ENCODE data around the gene ZBTB17. TPM values are rescaled to one million over a fixed set of nuclear protein-coding genes. Genes with fewer than 3 reads are reported as not detected.

ZBTB17 gene
- total RNA-seq, 1 experiment from 2014 or later: 50.3 TPM

GRCh38 chr1:16012590-16013219 lies 36.8 kb upstream of the ZBTB17 start:
- Histone ChIP-seq H3K27ac (ENCODE audit: low read depth, low read length, poor library complexity, severe bottlenecking) (peak overlapping the region; percentile 70), H3K4me3 (ENCODE audit: low read depth, low read length, poor library complexity, severe bottlenecking) (peak overlapping the region; percentile 41), H3K4me1 (ENCODE audit: insufficient read depth, low read length, poor library complexity, severe bottlenecking) (peaks cover 10% of the 10 kb centered on the region), H3K27me3 (replicated peaks; ENCODE audit: insufficient read depth, low read depth, low read length, poor library complexity) (no peaks in the 10 kb centered on the region), H3K9me3 (ENCODE audit: low read depth, low read length, poor library complexity, severe bottlenecking) (no peaks in the 10 kb centered on the region), H3K36me3 (ENCODE audit: insufficient read depth, low read length, poor library complexity, severe bottlenecking) (no peaks in the 10 kb centered on the region)
- peak; percentile 58 for DNase-seq (ENCODE audit: low spot score)
- TF ChIP-seq EZH2 (IDR thresholded peaks at IDR 0.05; ENCODE audit: borderline replicate concordance, low read depth, low read length, poor library complexity, severe bottlenecking) (no peak), CTCF (conservative IDR thresholded peaks at IDR 0.05; ENCODE audit: low read depth, low read length) (no peak)
- BruUV-seq (replicated peaks): no TSS peak
- intact Hi-C loops (cut with micrococcal nuclease; ENCODE audit: unreplicated experiment): no loop called here
- ChIA-PET CTCF (no interaction called here), POLR2A (ENCODE audit: low non-redundant PET) (no interaction called here)

- BruUV-seq (replicated peaks): no TSS peak
- Histone ChIP-seq H3K4me3 (ENCODE audit: low read depth, low read length, poor library complexity, severe bottlenecking) (no peak overlapping the region), H3K4me1 (ENCODE audit: insufficient read depth, low read length, poor library complexity, severe bottlenecking) (peaks cover 10% of the 10 kb centered on the region), H3K27me3 (replicated peaks; ENCODE audit: insufficient read depth, low read depth, low read length, poor library complexity) (no peaks in the 10 kb centered on the region), H3K27ac (ENCODE audit: low read depth, low read length, poor library complexity, severe bottlenecking) (no peak overlapping the region), H3K9me3 (ENCODE audit: low read depth, low read length, poor library complexity, severe bottlenecking) (no peaks in the 10 kb centered on the region), H3K36me3 (ENCODE audit: insufficient read depth, low read length, poor library complexity, severe bottlenecking) (no peaks in the 10 kb centered on the region)
- intact Hi-C loops (cut with micrococcal nuclease; ENCODE audit: unreplicated experiment): no loop called here
- POLR2A ChIA-PET (ENCODE audit: low non-redundant PET): interaction anchor here (0.6 kb wide), 1 partner anchor 178 kb away, joined by 5 read pairs; no protein-coding TSS in a partner anchor
- TF ChIP-seq EZH2 (IDR thresholded peaks at IDR 0.05; ENCODE audit: borderline replicate concordance, low read depth, low read length, poor library complexity, severe bottlenecking) (no peak), CTCF (conservative IDR thresholded peaks at IDR 0.05; ENCODE audit: low read depth, low read length) (no peak)
- no peak for DNase-seq (ENCODE audit: low spot score)
- CTCF ChIA-PET: no interaction called here
Observed at GRCh38 chr1:16011936-16012589, 36.2 kb upstream of the ZBTB17 start.

- ChIA-PET CTCF (interaction anchor here (1.0 kb wide), 1 partner anchor 196 kb away, joined by 3 read pairs; no protein-coding TSS in a partner anchor), POLR2A (ENCODE audit: low non-redundant PET) (no interaction called here)
- Histone ChIP-seq H3K27ac (ENCODE audit: low read depth, low read length, poor library complexity, severe bottlenecking) (no peak overlapping the region), H3K4me3 (ENCODE audit: low read depth, low read length, poor library complexity, severe bottlenecking) (no peak overlapping the region), H3K4me1 (ENCODE audit: insufficient read depth, low read length, poor library complexity, severe bottlenecking) (peaks cover 10% of the 10 kb centered on the region), H3K9me3 (ENCODE audit: low read depth, low read length, poor library complexity, severe bottlenecking) (no peaks in the 10 kb centered on the region), H3K36me3 (ENCODE audit: insufficient read depth, low read length, poor library complexity, severe bottlenecking) (no peaks in the 10 kb centered on the region), H3K27me3 (replicated peaks; ENCODE audit: insufficient read depth, low read depth, low read length, poor library complexity) (no peaks in the 10 kb centered on the region)
- no TSS peak for BruUV-seq (replicated peaks)
- TF ChIP-seq CTCF (conservative IDR thresholded peaks at IDR 0.05; ENCODE audit: low read depth, low read length) (no peak), EZH2 (IDR thresholded peaks at IDR 0.05; ENCODE audit: borderline replicate concordance, low read depth, low read length, poor library complexity, severe bottlenecking) (no peak)
- intact Hi-C loops (cut with micrococcal nuclease; ENCODE audit: unreplicated experiment): no loop called here
- DNase-seq (ENCODE audit: low spot score): no peak
Observed at GRCh38 chr1:16010837-16011236, 34.9 kb upstream of the ZBTB17 start.

Measured in A673 (cell line).